Measurements from ENCODE around the gene NRP1. TPM values are rescaled to one million over a fixed set of nuclear protein-coding genes. Genes with fewer than 3 reads are reported as not detected.

NRP1 gene
- total and polyA plus RNA-seq, 4 experiments from 2014 or later, result 1.6 TPM; not detected in 2

DNA sequence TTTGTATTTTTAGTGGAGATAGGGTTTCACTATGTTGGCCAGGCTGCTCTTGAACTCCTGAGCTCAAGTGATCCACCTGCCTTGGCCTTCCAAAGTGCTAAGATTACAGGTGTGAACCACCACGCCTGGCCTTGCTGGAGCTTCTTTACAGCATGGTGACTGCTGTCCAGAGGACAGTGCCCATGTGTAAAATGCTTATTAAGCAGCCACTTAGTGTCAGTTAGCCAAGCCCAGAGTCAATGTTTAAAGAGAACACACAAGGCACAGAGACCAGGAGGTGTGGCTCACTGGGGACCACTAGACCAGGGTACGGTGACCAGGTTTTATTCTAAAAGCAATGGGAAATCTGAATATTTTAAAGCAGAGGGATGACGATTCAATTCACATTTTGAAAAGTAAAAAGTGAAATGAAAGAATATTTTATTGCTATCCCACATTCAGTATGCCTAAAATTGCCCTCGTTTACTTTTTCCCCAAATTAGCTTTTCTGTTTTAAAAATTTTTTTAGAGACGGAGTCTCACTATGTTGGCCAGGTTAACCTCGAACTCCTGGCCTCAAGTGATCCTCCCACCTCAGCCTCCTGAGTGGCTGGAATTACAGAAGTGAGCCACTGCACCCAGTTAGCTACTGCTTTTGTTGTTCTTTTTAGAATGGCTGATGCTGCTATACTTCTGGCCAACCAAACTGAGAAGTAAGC, 172.8 kb downstream of the NRP1 start:
- Histone ChIP-seq H3K4me3 (ENCODE audit: low read length in 2 of 2) (no peak overlapping the region), H3K27me3 (ENCODE audit: insufficient read depth, low read length) (no peaks in the 10 kb centered on the region), H3K36me3 (ENCODE audit: insufficient read depth, low read length) (no peaks in the 10 kb centered on the region), H3K27ac (ENCODE audit: low read depth, low read length) (no peak overlapping the region), H3K9me3 (ENCODE audit: control insufficient read depth in 1 of 2, low read length in 2 of 2) (no peaks in the 10 kb centered on the region), H3K4me1 (ENCODE audit: insufficient read depth, low read length) (peaks cover 10% of the 10 kb centered on the region)
- H3K4me1 Mint-ChIP-seq, result peaks cover 6 to 18% (median 16%) of the 10 kb centered on the region in 4 donors
- intact Hi-C loops (cut with micrococcal nuclease), result no loop called here
- ChIA-PET POLR2A (ENCODE audit: partially characterized antibody) (no interaction called here), CTCF (ENCODE audit: partially characterized antibody) (no interaction called here)
- H3K27ac Mint-ChIP-seq, result no peak overlapping the region
- no peak overlapping the region for H3K4me3 Mint-ChIP-seq
- H3K27me3 Mint-ChIP-seq, result no peaks in the 10 kb centered on the region
- no peaks in the 10 kb centered on the region for H3K36me3 Mint-ChIP-seq
- no peak for DNase-seq
- no peaks in the 10 kb centered on the region for H3K9me3 Mint-ChIP-seq

DNA sequence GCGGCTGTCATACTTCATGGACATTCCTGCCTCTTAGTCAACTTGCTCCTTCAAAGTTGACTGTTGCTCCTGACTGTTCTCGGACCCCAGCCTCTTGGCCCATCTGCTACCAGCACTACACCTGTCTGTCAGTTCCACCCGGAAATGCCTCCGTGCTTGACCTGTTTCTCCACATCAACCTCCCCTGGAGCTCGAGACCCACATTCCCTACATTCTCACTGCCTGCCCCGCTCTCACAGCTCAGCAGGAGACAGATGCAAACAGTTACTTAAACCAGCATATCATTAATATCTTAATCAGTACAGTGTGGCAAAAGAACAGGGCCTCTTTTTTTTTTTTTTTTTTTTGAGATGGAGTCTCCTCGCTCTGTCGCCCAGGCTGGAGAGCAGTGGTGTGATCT, 174.3 kb downstream of the NRP1 start:
- POLR2A ChIA-PET (ENCODE audit: partially characterized antibody), result no interaction called here
- intact Hi-C loops (cut with micrococcal nuclease), result no loop called here
- H3K27ac ChIP-seq (ENCODE audit: low read depth, low read length), result no peak overlapping the region
- no peaks in the 10 kb centered on the region for H3K9me3 Mint-ChIP-seq
- H3K9me3 ChIP-seq (ENCODE audit: control insufficient read depth in 1 of 2, low read length in 2 of 2), result no peaks in the 10 kb centered on the region
- H3K27ac Mint-ChIP-seq, result no peak overlapping the region
- no peak for DNase-seq
- no peak overlapping the region for H3K4me3 ChIP-seq (ENCODE audit: low read length in 2 of 2)
- H3K4me1 ChIP-seq (ENCODE audit: insufficient read depth, low read length), result peaks cover 21% of the 10 kb centered on the region
- no peaks in the 10 kb centered on the region for H3K27me3 Mint-ChIP-seq
- H3K4me3 Mint-ChIP-seq, result no peak overlapping the region
- no peaks in the 10 kb centered on the region for H3K36me3 Mint-ChIP-seq
- H3K36me3 ChIP-seq (ENCODE audit: insufficient read depth, low read length), result no peaks in the 10 kb centered on the region
- peaks cover 12 to 30% (median 25%) of the 10 kb centered on the region in 4 donors for H3K4me1 Mint-ChIP-seq
- H3K27me3 ChIP-seq (ENCODE audit: insufficient read depth, low read length), result no peaks in the 10 kb centered on the region
- CTCF ChIA-PET (ENCODE audit: partially characterized antibody), result interaction anchor here (0.7 kb wide), 1 partner anchor 83 kb away, joined by 3 read pairs; no protein-coding TSS in a partner anchor

DNA sequence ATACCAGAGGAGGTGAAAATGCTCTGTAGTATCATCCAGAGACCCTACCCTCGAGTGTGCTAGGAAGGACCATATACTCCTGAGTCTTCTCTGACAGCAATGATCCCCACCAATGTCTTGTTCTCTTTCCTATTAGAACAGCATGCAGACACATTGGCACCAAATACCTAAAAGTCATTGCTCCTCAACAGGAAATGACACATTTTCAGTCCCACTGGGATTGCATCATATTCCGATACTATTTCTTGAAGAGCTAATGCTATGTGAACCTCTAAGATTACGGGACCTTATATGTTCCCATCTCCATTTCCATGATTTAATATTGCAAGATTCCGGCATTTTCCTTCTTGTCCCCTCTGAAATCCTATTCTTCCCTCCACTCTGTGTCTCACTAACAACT, 177.4 kb downstream of the NRP1 start:
- Mint-ChIP-seq H3K36me3 (no peaks in the 10 kb centered on the region), H3K27ac (peak overlapping the region in 2 of 7 donors; percentile 30 to 43), H3K4me1 (peaks cover 28 to 43% (median 38%) of the 10 kb centered on the region in 4 donors), H3K4me3 (no peak overlapping the region), H3K27me3 (no peaks in the 10 kb centered on the region), H3K9me3 (peaks cover 0 to 2% (median 0%) of the 10 kb centered on the region in 8 donors)
- no peak overlapping the region for H3K4me3 ChIP-seq (ENCODE audit: low read length in 2 of 2)
- H3K4me1 ChIP-seq (ENCODE audit: insufficient read depth, low read length), result peaks cover 41% of the 10 kb centered on the region
- POLR2A ChIA-PET (ENCODE audit: partially characterized antibody), result interaction anchor here (1.8 kb wide), 1 partner anchor 31 kb away, joined by 5 read pairs; no protein-coding TSS in a partner anchor
- CTCF ChIA-PET (ENCODE audit: partially characterized antibody), result interaction anchor here (0.9 to 2.0 kb wide), 5 partner anchors 24 to 249 kb away, joined by 3 to 6 read pairs (median 3); no protein-coding TSS in a partner anchor
- no peaks in the 10 kb centered on the region for H3K9me3 ChIP-seq (ENCODE audit: control insufficient read depth in 1 of 2, low read length in 2 of 2)
- H3K36me3 ChIP-seq (ENCODE audit: insufficient read depth, low read length), result no peaks in the 10 kb centered on the region
- intact Hi-C loops (cut with micrococcal nuclease), result loop anchor here (5.0 to 10.0 kb wide), 2 partner anchors 225 to 902 kb away; no protein-coding TSS in a partner anchor
- H3K27ac ChIP-seq (ENCODE audit: low read depth, low read length), result no peak overlapping the region
- no peaks in the 10 kb centered on the region for H3K27me3 ChIP-seq (ENCODE audit: insufficient read depth, low read length)
- no peak for DNase-seq

DNA sequence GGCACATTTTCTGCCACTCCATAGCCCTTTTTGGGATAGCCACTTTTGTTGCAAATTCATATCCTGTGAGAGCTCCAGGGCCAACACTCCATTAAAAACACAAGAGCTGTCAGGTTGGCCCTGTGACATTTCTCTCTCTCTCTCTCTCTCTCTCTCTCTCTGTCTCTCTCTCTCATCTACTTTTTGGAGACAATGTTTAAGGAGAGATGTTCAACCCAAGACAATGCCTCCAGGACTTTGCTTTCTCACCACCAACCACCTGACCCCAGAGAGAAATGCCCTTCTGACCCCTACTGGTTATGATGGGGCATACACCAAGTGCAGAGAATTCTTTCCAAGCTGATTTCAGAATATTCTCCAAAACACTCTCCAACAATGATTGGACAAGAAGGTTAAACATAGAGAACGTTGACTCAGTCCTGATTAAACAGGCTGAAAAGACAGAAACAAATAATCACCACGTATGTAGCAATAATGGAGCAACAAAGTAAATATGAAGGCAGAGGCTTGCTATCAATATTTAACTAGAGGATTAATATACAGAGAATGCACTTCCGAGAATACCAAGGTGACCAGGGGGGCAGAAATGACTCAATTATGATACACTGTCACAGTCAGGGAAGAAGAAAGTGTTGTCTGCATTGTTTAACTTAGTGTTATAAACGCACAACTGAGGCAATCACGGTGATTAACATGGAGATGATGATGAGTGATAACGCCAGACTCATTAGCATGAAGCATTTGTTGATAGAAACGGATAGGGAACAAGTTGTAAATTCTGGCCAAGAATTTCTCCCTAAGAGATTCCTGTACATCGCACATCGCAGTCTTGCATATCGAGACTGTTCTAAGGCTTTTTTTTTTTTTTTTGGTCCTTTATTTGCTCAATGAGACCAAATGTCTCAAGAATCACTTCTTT, 178.5 kb downstream of the NRP1 start:
- Mint-ChIP-seq H3K27me3 (no peaks in the 10 kb centered on the region), H3K9me3 (peaks cover 0 to 2% (median 0%) of the 10 kb centered on the region in 8 donors), H3K4me1 (peaks cover 35 to 54% (median 48%) of the 10 kb centered on the region in 4 donors), H3K27ac (peak overlapping the region; percentile 21 to 98 (median 84)), H3K4me3 (peak overlapping the region in 6 of 8 donors; percentile 3 to 79 (median 50)), H3K36me3 (peaks cover 0 to 2% of the 10 kb centered on the region in 2 donors)
- Histone ChIP-seq H3K9me3 (ENCODE audit: control insufficient read depth in 1 of 2, low read length in 2 of 2) (no peaks in the 10 kb centered on the region), H3K27ac (ENCODE audit: low read depth, low read length) (no peak overlapping the region), H3K4me1 (ENCODE audit: insufficient read depth, low read length) (peaks cover 53% of the 10 kb centered on the region), H3K4me3 (ENCODE audit: low read length in 2 of 2) (no peak overlapping the region), H3K36me3 (ENCODE audit: insufficient read depth, low read length) (no peaks in the 10 kb centered on the region), H3K27me3 (ENCODE audit: insufficient read depth, low read length) (no peaks in the 10 kb centered on the region)
- peak; percentile 59 to 71 (median 67) for DNase-seq
- POLR2A ChIA-PET (ENCODE audit: partially characterized antibody), result interaction anchor here (0.5 to 39.0 kb wide), 8 partner anchors 37 to 710 kb away, joined by 3 to 2213 read pairs (median 4); partner anchors contain the start of gene CCDC7
- intact Hi-C loops (cut with micrococcal nuclease), result loop anchor here (1.0 to 10.0 kb wide), 6 partner anchors 40 to 901 kb away; no protein-coding TSS in a partner anchor
- CTCF ChIA-PET (ENCODE audit: partially characterized antibody), result interaction anchor here (0.5 to 6.3 kb wide), 28 partner anchors 9 to 859 kb away, joined by 3 to 102 read pairs (median 5); no protein-coding TSS in a partner anchor

DNA sequence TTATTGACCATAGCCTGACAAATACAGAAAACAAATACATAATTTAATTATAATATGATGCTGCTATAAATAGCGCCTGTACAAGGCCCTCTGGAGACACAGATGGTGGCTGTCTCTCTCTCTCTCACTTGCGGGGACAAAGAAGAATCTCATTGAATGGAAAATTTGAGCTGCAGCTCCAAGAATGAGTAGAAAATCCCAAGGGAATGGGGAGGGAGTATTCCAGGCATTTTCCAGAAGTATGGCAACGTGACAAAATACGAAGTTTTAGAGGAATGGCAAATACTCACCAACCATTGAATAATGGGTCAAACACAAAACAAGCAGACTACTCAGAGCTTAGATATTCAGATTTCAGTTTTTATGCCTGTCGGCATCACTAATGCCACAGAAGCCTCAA, 179.9 kb downstream of the NRP1 start:
- peaks cover 45 to 65% (median 60%) of the 10 kb centered on the region in 4 donors for H3K4me1 Mint-ChIP-seq
- no peak overlapping the region for H3K4me3 ChIP-seq (ENCODE audit: low read length in 2 of 2)
- no peaks in the 10 kb centered on the region for H3K27me3 ChIP-seq (ENCODE audit: insufficient read depth, low read length)
- no peaks in the 10 kb centered on the region for H3K9me3 ChIP-seq (ENCODE audit: control insufficient read depth in 1 of 2, low read length in 2 of 2)
- H3K27me3 Mint-ChIP-seq, result no peaks in the 10 kb centered on the region
- peak overlapping the region in 5 of 8 donors; percentile 4 to 85 (median 67) for H3K4me3 Mint-ChIP-seq
- no peaks in the 10 kb centered on the region for H3K36me3 ChIP-seq (ENCODE audit: insufficient read depth, low read length)
- peaks cover 65% of the 10 kb centered on the region for H3K4me1 ChIP-seq (ENCODE audit: insufficient read depth, low read length)
- POLR2A ChIA-PET (ENCODE audit: partially characterized antibody), result interaction anchor here (1.0 to 39.0 kb wide), 9 partner anchors 36 to 776 kb away, joined by 3 to 2213 read pairs (median 12); partner anchors contain the start of gene CCDC7
- H3K36me3 Mint-ChIP-seq, result peaks cover 0 to 4% of the 10 kb centered on the region in 2 donors
- intact Hi-C loops (cut with micrococcal nuclease), result loop anchor here (1.0 to 10.0 kb wide), 3 partner anchors 20 to 900 kb away; partner anchors contain the start of gene ITGB1
- H3K27ac Mint-ChIP-seq, result peak overlapping the region; percentile 92 to 99 (median 97)
- CTCF ChIA-PET (ENCODE audit: partially characterized antibody), result interaction anchor here (1.0 to 6.3 kb wide), 22 partner anchors 9 to 359 kb away, joined by 3 to 102 read pairs (median 6); no protein-coding TSS in a partner anchor
- peak overlapping the region; percentile 55 for H3K27ac ChIP-seq (ENCODE audit: low read depth, low read length)
- H3K9me3 Mint-ChIP-seq, result peaks cover 0 to 2% (median 0%) of the 10 kb centered on the region in 8 donors
- DNase-seq, result no peak

DNA sequence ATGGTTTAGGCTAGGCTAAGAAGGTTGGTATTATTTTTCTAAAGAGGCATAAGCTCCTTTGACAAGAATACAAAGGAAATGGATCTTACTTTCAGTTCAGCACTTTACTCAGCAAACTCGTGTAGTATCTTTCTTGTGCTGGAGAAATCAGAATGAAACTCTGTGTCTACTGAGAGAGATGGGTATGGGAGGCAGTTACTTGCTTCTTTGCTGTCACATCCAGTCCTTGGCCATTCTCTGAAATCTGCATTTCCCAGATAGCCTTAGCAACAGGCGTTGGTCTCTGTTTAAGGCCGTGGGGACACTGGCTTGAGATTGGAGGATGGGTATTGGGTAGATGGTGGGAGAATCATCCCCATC, 180.5 kb downstream of the NRP1 start:
- Mint-ChIP-seq H3K27ac (peak overlapping the region; percentile 92 to 99 (median 97)), H3K4me1 (peaks cover 45 to 65% (median 60%) of the 10 kb centered on the region in 4 donors), H3K27me3 (no peaks in the 10 kb centered on the region), H3K4me3 (peak overlapping the region in 7 of 8 donors; percentile 10 to 87 (median 81)), H3K9me3 (peaks cover 0 to 2% (median 0%) of the 10 kb centered on the region in 8 donors), H3K36me3 (peaks cover 0 to 4% of the 10 kb centered on the region in 2 donors)
- H3K27me3 ChIP-seq (ENCODE audit: insufficient read depth, low read length), result no peaks in the 10 kb centered on the region
- H3K4me3 ChIP-seq (ENCODE audit: low read length in 2 of 2), result peak overlapping the region in 1 of 2 donors; percentile 21
- no peaks in the 10 kb centered on the region for H3K36me3 ChIP-seq (ENCODE audit: insufficient read depth, low read length)
- intact Hi-C loops (cut with micrococcal nuclease), result loop anchor here (1.0 to 10.0 kb wide), 3 partner anchors 20 to 899 kb away; partner anchors contain the start of gene ITGB1
- peak overlapping the region; percentile 55 for H3K27ac ChIP-seq (ENCODE audit: low read depth, low read length)
- peaks cover 65% of the 10 kb centered on the region for H3K4me1 ChIP-seq (ENCODE audit: insufficient read depth, low read length)
- DNase-seq, result peak in 2 of 5 donors; percentile 36 to 40
- ChIA-PET POLR2A (ENCODE audit: partially characterized antibody) (interaction anchor here (0.6 to 39.0 kb wide), 12 partner anchors 11 to 776 kb away, joined by 3 to 2213 read pairs (median 6); partner anchors contain the start of gene CCDC7), CTCF (ENCODE audit: partially characterized antibody) (interaction anchor here (0.8 to 6.3 kb wide), 19 partner anchors 10 to 963 kb away, joined by 3 to 102 read pairs (median 5); no protein-coding TSS in a partner anchor)
- no peaks in the 10 kb centered on the region for H3K9me3 ChIP-seq (ENCODE audit: control insufficient read depth in 1 of 2, low read length in 2 of 2)
